ENCODE data around the gene MUSTN1.

GRCh38 chr3:52790741-52791140, 44.1 kb downstream of the MUSTN1 start:
- TF ChIP-seq ZNF530 (CRISPR knock-in tag; IDR thresholded peaks at IDR 0.05; ENCODE audit: low read depth) (no peak), ZNF335 (CRISPR knock-in tag; IDR thresholded peaks at IDR 0.05) (no peak), ZNF263 (CRISPR knock-in tag; IDR thresholded peaks at IDR 0.05) (no peak)
